Measurements from ENCODE around the gene CT45A5. TPM values are rescaled to one million over a fixed set of nuclear protein-coding genes. Genes with fewer than 3 reads are reported as not detected.
"Not testable (repeated sequence)": the region's sequence is repeated elsewhere in the genome, so short reads cannot be mapped to it uniquely, and the experiment has no call there.

The CT45A5 gene
- not detected in 3 replicates for polyA plus RNA-seq
- not detected for polyA plus RNA-seq (2011; ENCODE audit: low read depth)
- not detected in 2 replicates for polyA plus RNA-seq (2011; cell fraction: cytosol; rRNA removed)
- not detected in 2 replicates for polyA plus RNA-seq (2011; cell fraction: nucleus; rRNA removed)
- not detected in 2 replicates for polyA plus RNA-seq (2012; ENCODE audit: low replicate concordance)
- not detected in 3 replicates for polyA minus RNA-seq
- not detected for polyA minus RNA-seq (2011; cell fraction: cytosol; rRNA and poly(A)+ RNA removed)
- polyA minus RNA-seq (2011; cell fraction: nucleus; rRNA and poly(A)+ RNA removed) = not detected in 2 replicates

GRCh38 chrX:135785403-135785802 lies at the start of gene CT45A5:
Gene CT45A5, minus strand, starts transcription at chrX:135785503. Its CDS starts 3,774 bp downstream, at chrX:135781729.
- DNase-seq (ENCODE audit: low read depth, low spot score); H3K4me1 ChIP-seq (ENCODE audit: control insufficient read depth, extremely low read depth, insufficient read depth, low read length); H3K9me1 ChIP-seq (ENCODE audit: control insufficient read depth, extremely low read depth, insufficient read depth, low read length); H3K4me2 ChIP-seq (ENCODE audit: control insufficient read depth, extremely low read depth, insufficient read depth, low read depth, low read length); H3K27me3 ChIP-seq (ENCODE audit: control insufficient read depth, extremely low read depth, insufficient read depth, low read length); dilution Hi-C loops (cut with MboI; ENCODE audit: extremely low pct_ligation_motif_present, low sequenced_read_pairs); H3K4me3 ChIP-seq (ENCODE audit: control insufficient read depth in 2 of 3, extremely low read depth in 1 of 3, insufficient read depth in 2 of 3, low read depth in 1 of 3, low read length in 3 of 3); H3K79me2 ChIP-seq (ENCODE audit: control insufficient read depth, insufficient read depth, low read length); FAIRE-seq; H3K9ac ChIP-seq (ENCODE audit: control insufficient read depth, extremely low read depth, insufficient read depth, low read length); H3K27ac ChIP-seq (ENCODE audit: control insufficient read depth, insufficient read depth, low read length); H2AFZ ChIP-seq (ENCODE audit: control insufficient read depth, low read length); H3K36me3 ChIP-seq (ENCODE audit: control insufficient read depth in 2 of 2, extremely low read depth in 1 of 2, insufficient read depth in 2 of 2, low read length in 2 of 2); H4K20me1 ChIP-seq (ENCODE audit: control insufficient read depth, extremely low read depth, insufficient read depth, low read length); H3K9me3 ChIP-seq (ENCODE audit: control insufficient read depth, low read depth, low read length): not testable (repeated sequence)

GRCh38 chrX:135819912-135820311 lies 34.6 kb upstream of the CT45A5 start, which contains the start of gene CT45A2:
Gene CT45A2, minus strand, starts transcription at chrX:135820012. Its CDS starts 3,747 bp downstream, at chrX:135816265.
- H3K9ac ChIP-seq (ENCODE audit: control insufficient read depth, extremely low read depth, insufficient read depth, low read length); H3K4me1 ChIP-seq (ENCODE audit: control insufficient read depth, extremely low read depth, insufficient read depth, low read length); H3K36me3 ChIP-seq (ENCODE audit: control insufficient read depth in 2 of 2, extremely low read depth in 1 of 2, insufficient read depth in 2 of 2, low read length in 2 of 2); dilution Hi-C loops (cut with MboI; ENCODE audit: extremely low pct_ligation_motif_present, low sequenced_read_pairs); H3K27me3 ChIP-seq (ENCODE audit: control insufficient read depth, extremely low read depth, insufficient read depth, low read length); H3K4me2 ChIP-seq (ENCODE audit: control insufficient read depth, extremely low read depth, insufficient read depth, low read depth, low read length); H3K27ac ChIP-seq (ENCODE audit: control insufficient read depth, insufficient read depth, low read length); H3K9me3 ChIP-seq (ENCODE audit: control insufficient read depth, low read depth, low read length); H3K79me2 ChIP-seq (ENCODE audit: control insufficient read depth, insufficient read depth, low read length); H4K20me1 ChIP-seq (ENCODE audit: control insufficient read depth, extremely low read depth, insufficient read depth, low read length); H2AFZ ChIP-seq (ENCODE audit: control insufficient read depth, low read length); DNase-seq (ENCODE audit: low read depth, low spot score); FAIRE-seq; H3K9me1 ChIP-seq (ENCODE audit: control insufficient read depth, extremely low read depth, insufficient read depth, low read length); H3K4me3 ChIP-seq (ENCODE audit: control insufficient read depth in 2 of 3, extremely low read depth in 1 of 3, insufficient read depth in 2 of 3, low read depth in 1 of 3, low read length in 3 of 3): not testable (repeated sequence)

GRCh38 chrX:135802687-135803086 lies 17.4 kb upstream of the CT45A5 start, which contains the start of gene CT45A6:
Gene CT45A6, minus strand, starts transcription at chrX:135802787. Its CDS starts 3,794 bp downstream, at chrX:135798993.
- H3K27me3 ChIP-seq (ENCODE audit: control insufficient read depth, extremely low read depth, insufficient read depth, low read length); H3K27ac ChIP-seq (ENCODE audit: control insufficient read depth, insufficient read depth, low read length); H4K20me1 ChIP-seq (ENCODE audit: control insufficient read depth, extremely low read depth, insufficient read depth, low read length); H3K9me3 ChIP-seq (ENCODE audit: control insufficient read depth, low read depth, low read length); H3K9me1 ChIP-seq (ENCODE audit: control insufficient read depth, extremely low read depth, insufficient read depth, low read length); H3K4me2 ChIP-seq (ENCODE audit: control insufficient read depth, extremely low read depth, insufficient read depth, low read depth, low read length); H3K36me3 ChIP-seq (ENCODE audit: control insufficient read depth in 2 of 2, extremely low read depth in 1 of 2, insufficient read depth in 2 of 2, low read length in 2 of 2); H3K4me3 ChIP-seq (ENCODE audit: control insufficient read depth in 2 of 3, extremely low read depth in 1 of 3, insufficient read depth in 2 of 3, low read depth in 1 of 3, low read length in 3 of 3); H3K9ac ChIP-seq (ENCODE audit: control insufficient read depth, extremely low read depth, insufficient read depth, low read length); dilution Hi-C loops (cut with MboI; ENCODE audit: extremely low pct_ligation_motif_present, low sequenced_read_pairs); H3K79me2 ChIP-seq (ENCODE audit: control insufficient read depth, insufficient read depth, low read length); H2AFZ ChIP-seq (ENCODE audit: control insufficient read depth, low read length); H3K4me1 ChIP-seq (ENCODE audit: control insufficient read depth, extremely low read depth, insufficient read depth, low read length); DNase-seq (ENCODE audit: low read depth, low spot score); FAIRE-seq: not testable (repeated sequence)

- H3K4me3 ChIP-seq (ENCODE audit: control insufficient read depth in 2 of 3, extremely low read depth in 1 of 3, insufficient read depth in 2 of 3, low read depth in 1 of 3, low read length in 3 of 3); H3K79me2 ChIP-seq (ENCODE audit: control insufficient read depth, insufficient read depth, low read length); H3K36me3 ChIP-seq (ENCODE audit: control insufficient read depth in 2 of 2, extremely low read depth in 1 of 2, insufficient read depth in 2 of 2, low read length in 2 of 2); H4K20me1 ChIP-seq (ENCODE audit: control insufficient read depth, extremely low read depth, insufficient read depth, low read length); dilution Hi-C loops (cut with MboI; ENCODE audit: extremely low pct_ligation_motif_present, low sequenced_read_pairs); H3K27me3 ChIP-seq (ENCODE audit: control insufficient read depth, extremely low read depth, insufficient read depth, low read length); H3K9me1 ChIP-seq (ENCODE audit: control insufficient read depth, extremely low read depth, insufficient read depth, low read length); H3K9me3 ChIP-seq (ENCODE audit: control insufficient read depth, low read depth, low read length); H3K9ac ChIP-seq (ENCODE audit: control insufficient read depth, extremely low read depth, insufficient read depth, low read length); FAIRE-seq; H3K4me1 ChIP-seq (ENCODE audit: control insufficient read depth, extremely low read depth, insufficient read depth, low read length); H2AFZ ChIP-seq (ENCODE audit: control insufficient read depth, low read length); DNase-seq (ENCODE audit: low read depth, low spot score); H3K27ac ChIP-seq (ENCODE audit: control insufficient read depth, insufficient read depth, low read length); H3K4me2 ChIP-seq (ENCODE audit: control insufficient read depth, extremely low read depth, insufficient read depth, low read depth, low read length): not testable (repeated sequence)
Observed at GRCh38 chrX:135768091-135768490, 17.2 kb downstream of the CT45A5 start, which contains the start of gene CT45A3. Gene CT45A3, minus strand, starts transcription at chrX:135768191. Its CDS starts 3,747 bp downstream, at chrX:135764444.

GRCh38 chrX:135744739-135745138 lies 40.6 kb downstream of the CT45A5 start:
- H3K9me3 ChIP-seq (ENCODE audit: control insufficient read depth, low read depth, low read length); H3K9ac ChIP-seq (ENCODE audit: control insufficient read depth, extremely low read depth, insufficient read depth, low read length); H3K27ac ChIP-seq (ENCODE audit: control insufficient read depth, insufficient read depth, low read length); dilution Hi-C loops (cut with MboI; ENCODE audit: extremely low pct_ligation_motif_present, low sequenced_read_pairs); H3K27me3 ChIP-seq (ENCODE audit: control insufficient read depth, extremely low read depth, insufficient read depth, low read length); H3K4me1 ChIP-seq (ENCODE audit: control insufficient read depth, extremely low read depth, insufficient read depth, low read length); H2AFZ ChIP-seq (ENCODE audit: control insufficient read depth, low read length); H3K9me1 ChIP-seq (ENCODE audit: control insufficient read depth, extremely low read depth, insufficient read depth, low read length); DNase-seq (ENCODE audit: low read depth, low spot score); H3K4me3 ChIP-seq (ENCODE audit: control insufficient read depth in 2 of 3, extremely low read depth in 1 of 3, insufficient read depth in 2 of 3, low read depth in 1 of 3, low read length in 3 of 3); FAIRE-seq; H3K36me3 ChIP-seq (ENCODE audit: control insufficient read depth in 2 of 2, extremely low read depth in 1 of 2, insufficient read depth in 2 of 2, low read length in 2 of 2); H4K20me1 ChIP-seq (ENCODE audit: control insufficient read depth, extremely low read depth, insufficient read depth, low read length); H3K4me2 ChIP-seq (ENCODE audit: control insufficient read depth, extremely low read depth, insufficient read depth, low read depth, low read length); H3K79me2 ChIP-seq (ENCODE audit: control insufficient read depth, insufficient read depth, low read length): not testable (repeated sequence)

Data from keratinocyte (primary cell).